ENCODE data around the gene NPR2.

The NPR2 gene

DNA sequence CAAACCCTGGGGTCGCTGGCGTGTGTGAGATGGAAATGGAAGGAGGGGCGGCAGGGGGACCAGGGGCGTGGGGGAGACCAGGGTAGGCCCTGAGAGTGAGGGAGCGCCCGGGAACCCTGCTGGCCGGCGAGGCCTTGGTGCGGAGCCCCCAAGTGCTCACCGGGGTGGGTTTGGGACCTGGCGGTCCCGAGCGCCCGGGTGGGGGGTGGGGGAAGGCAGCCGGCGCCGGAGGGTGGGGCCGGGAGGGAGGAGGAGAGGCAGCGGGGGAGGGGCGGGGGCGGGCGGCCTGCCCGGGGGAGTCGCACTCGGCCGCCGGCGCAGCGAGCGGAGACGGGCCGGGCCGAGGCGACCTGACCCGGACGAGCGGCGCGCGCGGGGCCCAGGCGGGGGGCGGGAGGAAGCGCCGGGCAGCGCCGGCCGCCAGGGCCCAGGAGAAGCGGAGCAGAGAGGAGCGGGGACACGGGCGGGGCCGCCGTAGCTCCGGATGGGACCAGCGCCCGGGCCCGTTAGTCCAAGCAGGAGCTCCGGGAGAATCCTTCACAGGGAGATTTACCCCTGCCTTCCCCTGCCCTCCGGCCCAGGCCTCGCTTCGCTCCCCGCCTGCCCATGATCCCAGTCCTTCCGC lies at the start of gene NPR2:
Gene NPR2 (plus strand): TSS at position 295 of the 625 bp plus-strand sequence. CDS start 818 bp downstream, outside the sequence.
- ChIA-PET POLR2A (no interaction called here), CTCF (interaction anchor here (2.4 to 4.1 kb wide), 3 partner anchors 19 to 37 kb away, joined by 9 to 45 read pairs (median 11); partner anchors contain the start of gene MSMP)
- DNase-seq (ENCODE audit: extremely low spot score) = no peak
- TF ChIP-seq, protein P1, sequence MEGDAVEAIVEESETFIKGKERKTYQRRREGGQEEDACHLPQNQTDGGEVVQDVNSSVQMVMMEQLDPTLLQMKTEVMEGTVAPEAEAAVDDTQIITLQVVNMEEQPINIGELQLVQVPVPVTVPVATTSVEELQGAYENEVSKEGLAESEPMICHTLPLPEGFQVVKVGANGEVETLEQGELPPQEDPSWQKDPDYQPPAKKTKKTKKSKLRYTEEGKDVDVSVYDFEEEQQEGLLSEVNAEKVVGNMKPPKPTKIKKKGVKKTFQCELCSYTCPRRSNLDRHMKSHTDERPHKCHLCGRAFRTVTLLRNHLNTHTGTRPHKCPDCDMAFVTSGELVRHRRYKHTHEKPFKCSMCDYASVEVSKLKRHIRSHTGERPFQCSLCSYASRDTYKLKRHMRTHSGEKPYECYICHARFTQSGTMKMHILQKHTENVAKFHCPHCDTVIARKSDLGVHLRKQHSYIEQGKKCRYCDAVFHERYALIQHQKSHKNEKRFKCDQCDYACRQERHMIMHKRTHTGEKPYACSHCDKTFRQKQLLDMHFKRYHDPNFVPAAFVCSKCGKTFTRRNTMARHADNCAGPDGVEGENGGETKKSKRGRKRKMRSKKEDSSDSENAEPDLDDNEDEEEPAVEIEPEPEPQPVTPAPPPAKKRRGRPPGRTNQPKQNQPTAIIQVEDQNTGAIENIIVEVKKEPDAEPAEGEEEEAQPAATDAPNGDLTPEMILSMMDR (IDR thresholded peaks at IDR 0.05; ENCODE audit: control extremely low read depth, extremely low read depth, low read depth, missing control alignments) = no peak

DNA sequence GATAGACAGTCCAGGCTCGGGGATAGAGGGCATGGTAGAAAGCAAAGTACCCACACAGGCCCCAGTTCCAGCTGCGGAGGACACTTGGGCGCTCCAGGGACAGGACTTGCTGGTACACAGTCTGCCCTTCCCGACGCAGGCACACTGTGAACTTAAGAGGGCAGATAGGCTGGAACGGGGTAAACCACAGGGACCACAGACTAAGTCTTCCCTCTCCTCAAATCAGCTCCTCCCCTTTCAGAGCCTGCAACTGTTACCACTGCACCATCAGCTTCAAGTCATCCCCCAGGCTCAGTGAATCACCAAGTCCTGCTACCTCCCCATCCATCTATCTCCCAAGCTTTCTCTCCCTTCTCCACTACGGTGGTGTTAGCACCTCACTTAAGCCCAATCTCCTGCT lies 49.7 kb upstream of the NPR2 start:
- ChIA-PET CTCF (interaction anchor here (1.4 to 13.3 kb wide), 4 partner anchors 13 to 85 kb away, joined by 3 to 134 read pairs (median 6); partner anchors contain the start of genes CREB3 and TLN1), POLR2A (interaction anchor here (0.7 kb wide), 1 partner anchor 9 kb away, joined by 4 read pairs; the partner anchor contains the start of genes CREB3 and TLN1)
- DNase-seq (ENCODE audit: extremely low spot score) = no peak
- TF ChIP-seq, protein P1 (IDR thresholded peaks at IDR 0.05; ENCODE audit: control extremely low read depth, extremely low read depth, low read depth, missing control alignments) = no peak

GRCh38 chr9:35743452-35743851 lies 47.9 kb upstream of the NPR2 start:
- ChIA-PET POLR2A (no interaction called here), CTCF (interaction anchor here (1.0 to 13.3 kb wide), 7 partner anchors 7 to 139 kb away, joined by 3 to 134 read pairs (median 5); partner anchors contain the start of genes CREB3 and TLN1)
- TF ChIP-seq, protein P1 (IDR thresholded peaks at IDR 0.05; ENCODE audit: control extremely low read depth, extremely low read depth, low read depth, missing control alignments) = no peak
- no peak for DNase-seq (ENCODE audit: extremely low spot score)

- TF ChIP-seq, protein P1 (IDR thresholded peaks at IDR 0.05; ENCODE audit: control extremely low read depth, extremely low read depth, low read depth, missing control alignments) = no peak
- CTCF ChIA-PET = interaction anchor here (1.2 to 13.3 kb wide), 6 partner anchors 7 to 139 kb away, joined by 3 to 134 read pairs (median 14); partner anchors contain the start of genes CREB3 and TLN1
- POLR2A ChIA-PET = no interaction called here
- DNase-seq (ENCODE audit: extremely low spot score) = no peak
These were observed 47.4 kb upstream of the NPR2 start for GRCh38 chr9:35743880-35744518.

DNA sequence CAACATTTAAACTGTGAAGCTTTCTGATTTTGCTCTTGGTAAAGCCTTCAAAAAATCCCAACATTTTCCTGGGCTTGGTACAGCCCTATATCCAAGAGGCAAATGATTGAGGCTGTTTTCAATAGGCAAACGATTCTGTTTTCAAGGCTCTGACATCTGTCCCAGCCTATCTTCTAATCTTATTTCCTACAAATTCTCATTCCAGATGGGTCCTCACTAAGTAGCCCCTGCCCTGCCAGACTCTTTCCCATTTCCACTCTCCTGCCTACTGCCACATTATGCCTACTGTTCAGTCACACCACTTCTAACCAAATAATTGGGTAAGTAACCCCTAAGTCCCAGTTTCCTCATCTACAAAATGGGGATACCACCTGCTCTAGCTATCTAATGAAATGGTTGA lies 45.8 kb upstream of the NPR2 start:
- ChIA-PET CTCF (interaction anchor here (1.7 to 13.3 kb wide), 4 partner anchors 9 to 142 kb away, joined by 3 to 134 read pairs (median 76); partner anchors contain the start of genes CREB3 and TLN1), POLR2A (interaction anchor here (0.8 to 1.1 kb wide), 2 partner anchors 15 to 18 kb away, joined by 3 to 4 read pairs; no protein-coding TSS in a partner anchor)
- TF ChIP-seq, protein P1 (IDR thresholded peaks at IDR 0.05; ENCODE audit: control extremely low read depth, extremely low read depth, low read depth, missing control alignments) = no peak
- DNase-seq (ENCODE audit: extremely low spot score) = no peak

- CTCF ChIA-PET = interaction anchor here (1.7 to 13.3 kb wide), 4 partner anchors 10 to 143 kb away, joined by 3 to 134 read pairs (median 76); partner anchors contain the start of genes CREB3 and TLN1
- TF ChIP-seq, protein P1 (IDR thresholded peaks at IDR 0.05; ENCODE audit: control extremely low read depth, extremely low read depth, low read depth, missing control alignments) = no peak
- DNase-seq (ENCODE audit: extremely low spot score) = no peak
- POLR2A ChIA-PET = no interaction called here
These were observed 44.8 kb upstream of the NPR2 start for GRCh38 chr9:35746583-35746982.
